ENCODE measurements around the gene DLG2. TPM values are rescaled to one million over a fixed set of nuclear protein-coding genes. Genes with fewer than 3 reads are reported as not detected.

The DLG2 gene
- total and polyA plus RNA-seq, 9 of the 15 experiments (the other 6 are each of a cell fraction or from before 2014, with no cell fraction given), result 0.52 to 1.6 (median 0.95) TPM

GRCh38 chr11:84218318-84218717 lies 1408.8 kb downstream of the DLG2 start:
- no peaks in the 10 kb centered on the region for H3K9me1 ChIP-seq (ENCODE audit: control insufficient read depth, insufficient read depth, low read length)
- H3K27me3 ChIP-seq (ENCODE audit: control insufficient read depth in 2 of 2, insufficient read depth in 2 of 2, low read length in 2 of 2), result no peaks in the 10 kb centered on the region
- no peak overlapping the region for H3K9ac ChIP-seq (ENCODE audit: insufficient read depth in 1 of 2, low read depth in 2 of 2, low read length in 2 of 2)
- intact Hi-C loops (cut with micrococcal nuclease) (no loop called here), in situ Hi-C loops (cut with MboI) (no loop called here)
- H3K36me3 ChIP-seq (ENCODE audit: control insufficient read depth, insufficient read depth, low read length), result no peaks in the 10 kb centered on the region
- H2AFZ ChIP-seq (ENCODE audit: low read depth, low read length), result no peak overlapping the region
- CTCF ChIA-PET (ENCODE audit: low intra/inter-chr PET ratio), result no interaction called here
- H3K4me3 ChIP-seq, result no peak overlapping the region
- no peak overlapping the region for H3K4me2 ChIP-seq (ENCODE audit: insufficient read depth, low read length)
- POLR2A ChIA-PET, result no interaction called here
- no TSS peak for BruUV-seq (replicated peaks)
- ATAC-seq, result no peak
- no peak for FAIRE-seq
- DNase-seq (ENCODE audit: extremely low read depth in 1 of 4, low spot score in 3 of 4), result no peak
- H4K20me1 ChIP-seq (replicated peaks; ENCODE audit: control insufficient read depth, insufficient read depth, low read length), result no peaks in the 10 kb centered on the region
- WGBS (ENCODE audit: insufficient coverage, low coverage, missing lambda C conversion rate), result 0% methylated on average over 3 of the region's 4 CpGs
- H3K27ac ChIP-seq (ENCODE audit: extremely low read depth, low read depth, low read length), result no peak overlapping the region
- no peaks in the 10 kb centered on the region for H3K79me2 ChIP-seq (ENCODE audit: control insufficient read depth, insufficient read depth, low read length)
- H3K4me1 ChIP-seq (replicated peaks in 1 of 2; ENCODE audit: control insufficient read depth in 2 of 2, insufficient read depth in 2 of 2, low read length in 2 of 2), result no peaks in the 10 kb centered on the region
- no peaks in the 10 kb centered on the region for H3K9me3 ChIP-seq (replicated peaks; ENCODE audit: control insufficient read depth, insufficient read depth, low read depth, low read length)
- TF ChIP-seq PCBP1 (IDR thresholded peaks at IDR 0.05; ENCODE audit: low read depth, low read length, poor library complexity, severe bottlenecking) (no peak), USF1 (CRISPR knock-in tag; IDR thresholded peaks at IDR 0.05) (no peak), NBN (IDR thresholded peaks at IDR 0.05; ENCODE audit: low read depth) (no peak), C11orf30 (IDR thresholded peaks at IDR 0.05; ENCODE audit: low read depth) (no peak), EHMT2 (IDR thresholded peaks at IDR 0.05) (no peak), RAD51 (IDR thresholded peaks at IDR 0.05; ENCODE audit: borderline replicate concordance, low read depth) (no peak), PHF8 (IDR thresholded peaks at IDR 0.05; ENCODE audit: borderline replicate concordance, low read length) (no peak), CREB1 (IDR thresholded peaks at IDR 0.05) (no peak), CREB1 (CRISPR knock-in tag; IDR thresholded peaks at IDR 0.05) (no peak), SETDB1 (IDR thresholded peaks at IDR 0.05; ENCODE audit: low read length) (no peak), ZBTB26 (CRISPR knock-in tag; IDR thresholded peaks at IDR 0.05) (no peak), PATZ1 (CRISPR knock-in tag; IDR thresholded peaks at IDR 0.05; ENCODE audit: borderline replicate concordance) (no peak), ZNF347 (CRISPR knock-in tag; IDR thresholded peaks at IDR 0.05; ENCODE audit: low read depth) (no peak), MECOM (CRISPR knock-in tag; IDR thresholded peaks at IDR 0.05) (no peak)
- TF ChIP-seq, protein P1, sequence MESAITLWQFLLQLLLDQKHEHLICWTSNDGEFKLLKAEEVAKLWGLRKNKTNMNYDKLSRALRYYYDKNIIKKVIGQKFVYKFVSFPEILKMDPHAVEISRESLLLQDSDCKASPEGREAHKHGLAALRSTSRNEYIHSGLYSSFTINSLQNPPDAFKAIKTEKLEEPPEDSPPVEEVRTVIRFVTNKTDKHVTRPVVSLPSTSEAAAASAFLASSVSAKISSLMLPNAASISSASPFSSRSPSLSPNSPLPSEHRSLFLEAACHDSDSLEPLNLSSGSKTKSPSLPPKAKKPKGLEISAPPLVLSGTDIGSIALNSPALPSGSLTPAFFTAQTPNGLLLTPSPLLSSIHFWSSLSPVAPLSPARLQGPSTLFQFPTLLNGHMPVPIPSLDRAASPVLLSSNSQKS (CRISPR knock-in tag; IDR thresholded peaks at IDR 0.05), result no peak
- TF ChIP-seq, protein P2, sequence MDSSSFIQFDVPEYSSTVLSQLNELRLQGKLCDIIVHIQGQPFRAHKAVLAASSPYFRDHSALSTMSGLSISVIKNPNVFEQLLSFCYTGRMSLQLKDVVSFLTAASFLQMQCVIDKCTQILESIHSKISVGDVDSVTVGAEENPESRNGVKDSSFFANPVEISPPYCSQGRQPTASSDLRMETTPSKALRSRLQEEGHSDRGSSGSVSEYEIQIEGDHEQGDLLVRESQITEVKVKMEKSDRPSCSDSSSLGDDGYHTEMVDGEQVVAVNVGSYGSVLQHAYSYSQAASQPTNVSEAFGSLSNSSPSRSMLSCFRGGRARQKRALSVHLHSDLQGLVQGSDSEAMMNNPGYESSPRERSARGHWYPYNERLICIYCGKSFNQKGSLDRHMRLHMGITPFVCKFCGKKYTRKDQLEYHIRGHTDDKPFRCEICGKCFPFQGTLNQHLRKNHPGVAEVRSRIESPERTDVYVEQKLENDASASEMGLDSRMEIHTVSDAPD (CRISPR knock-in tag; IDR thresholded peaks at IDR 0.05), result no peak

Data from K562 (cell line).